GM18861 (cell line): ENCODE data around the gene CLPX.
"Not testable (repeated sequence)": the region's sequence is repeated elsewhere in the genome, so short reads cannot be mapped to it uniquely, and the experiment has no call there.

Source experiments
- ATAC-seq: cut with Tn5 transposase; IDR thresholded peaks from one replicate; pipeline ENCODE4 v1.9.1; 2021; ENCODE audit not compliant: unreplicated experiment

CLPX gene

GRCh38 chr15:65184868-65185717, at the start of gene CLPX:
TSS of gene CLPX (minus strand) at chr15:65185342. CDS start at chr15:65185153, 189 bp downstream.
- peak; percentile 81 for ATAC-seq

DNA sequence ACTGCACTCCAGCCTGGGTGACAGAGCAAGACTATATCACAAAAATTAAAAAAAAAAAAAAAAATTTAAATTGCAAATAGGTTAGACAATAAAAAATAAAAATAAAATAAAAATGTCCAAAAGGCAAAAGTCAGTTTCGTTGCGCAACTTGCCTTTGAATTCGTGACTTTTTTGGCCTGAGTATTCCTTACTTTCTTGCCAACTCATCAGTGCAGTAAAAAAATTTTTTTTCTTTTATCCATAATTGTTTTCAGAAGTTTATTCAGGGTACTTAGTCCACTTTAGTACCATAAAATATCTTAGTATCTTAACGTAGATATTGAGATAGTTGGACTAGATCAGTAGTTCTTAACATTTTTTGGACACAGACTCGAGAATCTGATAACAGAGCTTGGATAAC, 48.6 kb upstream of the CLPX start:
- ATAC-seq: no peak

DNA sequence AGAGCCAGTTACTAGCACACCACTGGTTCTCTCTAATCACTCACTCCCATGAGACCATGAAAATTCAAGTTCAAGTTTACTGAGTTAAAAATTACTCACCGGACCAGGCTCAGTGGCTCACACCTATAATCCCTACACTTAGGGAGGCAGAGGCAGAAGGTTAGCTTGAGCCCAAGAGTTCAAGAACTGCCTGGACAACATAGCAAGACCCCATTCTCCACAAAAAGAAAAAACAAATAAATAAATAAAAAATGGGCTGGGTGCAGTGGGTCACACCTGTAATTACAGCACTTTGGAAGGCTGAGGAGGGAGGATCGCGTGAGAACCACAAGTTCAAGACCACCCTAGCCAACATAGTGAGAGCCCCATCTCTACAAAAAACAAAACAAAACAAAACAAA, 47.4 kb upstream of the CLPX start:
- no peak for ATAC-seq

- no peak for ATAC-seq
These were observed 46.2 kb upstream of the CLPX start for GRCh38 chr15:65231306-65231705.

DNA sequence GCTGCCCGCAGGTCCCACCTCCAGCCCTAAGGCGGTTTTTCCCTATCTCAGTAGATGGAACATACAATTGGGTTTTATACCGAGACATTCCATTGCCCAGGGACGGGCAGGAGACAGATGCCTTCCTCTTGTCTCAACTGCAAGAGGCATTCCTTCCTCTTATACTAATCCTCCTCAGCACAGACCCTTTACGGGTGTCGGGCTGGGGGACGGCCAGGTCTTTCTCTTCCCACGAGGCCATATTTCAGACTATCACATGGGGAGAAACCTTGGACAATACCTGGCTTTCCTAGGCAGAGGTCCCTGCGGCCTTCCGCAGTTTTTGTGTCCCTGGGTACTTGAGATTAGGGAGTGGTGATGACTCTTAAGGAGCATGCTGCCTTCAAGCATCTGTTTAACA, 41.8 kb upstream of the CLPX start:
- ATAC-seq: not testable (repeated sequence)

- ATAC-seq: no peak
These were observed 41.1 kb upstream of the CLPX start for GRCh38 chr15:65226221-65226620.

GRCh38 chr15:65223996-65224395, 38.9 kb upstream of the CLPX start:
- ATAC-seq: no peak

GRCh38 chr15:65222891-65223290, 37.7 kb upstream of the CLPX start:
- no peak for ATAC-seq

GRCh38 chr15:65221697-65222096, 36.6 kb upstream of the CLPX start:
- ATAC-seq: no peak

GRCh38 chr15:65219137-65219536, 34.0 kb upstream of the CLPX start:
- no peak for ATAC-seq

- ATAC-seq: no peak
These were observed 32.7 kb upstream of the CLPX start for GRCh38 chr15:65217526-65218482.

- ATAC-seq: no peak
These were observed 30.4 kb upstream of the CLPX start for GRCh38 chr15:65215496-65215895.

- ATAC-seq: no peak
These were observed 28.9 kb upstream of the CLPX start for GRCh38 chr15:65214010-65214409.

GRCh38 chr15:65213241-65213640, 28.1 kb upstream of the CLPX start:
- no peak for ATAC-seq

DNA sequence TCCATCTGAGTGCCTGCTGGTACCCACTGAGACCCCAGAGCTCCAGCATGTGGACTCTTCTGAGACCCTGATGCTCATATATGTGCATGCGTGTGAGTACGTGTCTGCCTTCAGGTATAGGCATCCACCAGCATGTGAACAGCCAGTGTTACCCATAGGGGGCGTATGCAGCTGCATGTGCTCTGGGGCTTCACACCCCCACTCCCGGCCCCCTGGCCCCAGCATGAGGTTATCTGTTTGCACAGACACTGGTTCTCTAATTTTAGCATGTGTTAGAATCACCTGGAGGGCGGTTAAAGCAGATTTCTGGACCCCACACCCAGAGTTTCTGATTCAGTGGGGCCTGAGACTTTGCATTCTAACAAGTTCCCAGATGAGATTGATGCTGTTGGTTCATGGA, 27.0 kb upstream of the CLPX start:
- ATAC-seq: no peak

DNA sequence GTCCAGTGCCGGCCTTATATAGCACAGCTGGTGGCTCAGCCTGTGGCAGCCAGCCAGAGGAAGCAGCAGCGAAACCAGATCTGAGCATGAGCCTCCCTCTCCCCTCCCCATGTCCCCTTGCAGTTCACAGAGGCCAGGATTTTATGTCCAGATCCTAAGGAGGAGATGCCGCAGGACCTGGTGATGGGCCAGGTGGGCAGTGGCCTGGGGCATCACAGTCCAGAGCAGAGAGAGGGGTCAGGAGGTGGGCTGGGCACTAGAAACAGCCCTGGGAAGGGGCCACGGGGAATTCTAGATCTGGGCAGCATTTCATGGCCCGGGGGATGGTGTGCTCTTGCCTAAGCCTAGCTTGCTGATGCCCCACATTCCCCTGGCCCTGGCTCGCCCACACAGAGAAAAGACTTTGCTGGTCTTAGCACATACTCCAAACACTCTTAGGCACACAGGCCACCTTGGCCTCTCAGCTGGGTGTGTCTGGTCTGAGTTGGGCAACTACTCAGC, 26.4 kb upstream of the CLPX start:
- ATAC-seq: no peak

GRCh38 chr15:65210770-65211481, 25.8 kb upstream of the CLPX start, which contains the start of gene CILP:
TSS of gene CILP (minus strand) at chr15:65211473. CDS start at chr15:65209755, 1,718 bp downstream.
- no peak for ATAC-seq

GRCh38 chr15:65209701-65210643, 24.8 kb upstream of the CLPX start:
- no peak for ATAC-seq

DNA sequence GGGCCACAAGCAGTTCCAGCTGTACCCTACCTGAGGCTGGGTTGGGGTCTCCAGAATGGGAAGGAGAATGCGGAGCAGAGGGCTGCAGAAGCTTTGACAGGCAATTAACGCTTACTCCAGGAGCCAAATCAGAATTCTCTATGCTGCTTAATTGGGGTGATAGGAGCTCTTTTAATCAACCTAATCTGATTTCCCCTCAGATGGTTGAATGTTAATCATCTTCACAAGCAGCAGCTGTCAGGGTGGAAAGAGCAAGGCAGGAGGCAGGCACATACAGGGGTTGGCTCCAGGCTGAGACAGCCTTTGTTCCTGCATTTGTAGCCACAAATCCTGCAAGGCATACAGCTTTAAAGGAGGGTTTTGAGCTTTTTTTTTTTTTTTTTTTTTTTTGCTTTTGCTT, 23.5 kb upstream of the CLPX start:
- ATAC-seq: no peak
